ENCODE results near the gene CNPY4.

CNPY4 gene

GRCh38 chr7:100147278-100147677 lies 27.8 kb downstream of the CNPY4 start:
- DNase-seq (ENCODE audit: low read depth, low spot score): no peak

- no peak for DNase-seq (ENCODE audit: low read depth, low spot score)
Measured at GRCh38 chr7:100148225-100148558, 28.8 kb downstream of the CNPY4 start.

GRCh38 chr7:100148559-100149328 lies 29.3 kb downstream of the CNPY4 start, which contains the start of gene LAMTOR4:
TSS of gene LAMTOR4 (plus strand) at chr7:100148918. CDS start at chr7:100148973, 55 bp downstream.
- DNase-seq (ENCODE audit: low read depth, low spot score): peak; percentile 100

GRCh38 chr7:100152404-100152803 lies 33.0 kb downstream of the CNPY4 start:
- DNase-seq (ENCODE audit: low read depth, low spot score): no peak

- no peak for DNase-seq (ENCODE audit: low read depth, low spot score)
Measured at GRCh38 chr7:100152937-100153666, 33.7 kb downstream of the CNPY4 start.

- DNase-seq (ENCODE audit: low read depth, low spot score): no peak
Measured at GRCh38 chr7:100153708-100154535, 34.5 kb downstream of the CNPY4 start.

- DNase-seq (ENCODE audit: low read depth, low spot score): no peak
Measured at GRCh38 chr7:100154651-100155491, 35.4 kb downstream of the CNPY4 start.

- no peak for DNase-seq (ENCODE audit: low read depth, low spot score)
Measured at GRCh38 chr7:100155553-100156317, 36.3 kb downstream of the CNPY4 start.

- DNase-seq (ENCODE audit: low read depth, low spot score): peak; percentile 16
Measured at GRCh38 chr7:100156331-100157068, 37.1 kb downstream of the CNPY4 start.

DNA sequence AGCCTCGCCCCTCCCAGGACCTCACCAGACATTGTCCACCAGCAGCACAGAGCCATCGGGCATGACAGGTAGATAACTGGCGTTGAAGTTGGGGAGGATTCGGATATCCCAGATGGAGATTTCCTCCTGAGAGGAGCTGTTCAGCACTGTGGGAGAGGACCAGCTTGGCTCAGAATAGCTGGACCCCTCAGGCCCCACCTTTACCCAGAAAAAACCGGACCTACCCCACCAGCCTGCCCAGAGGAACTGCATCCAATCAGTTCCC lies 37.6 kb downstream of the CNPY4 start:
- DNase-seq (ENCODE audit: low read depth, low spot score): no peak

DNA sequence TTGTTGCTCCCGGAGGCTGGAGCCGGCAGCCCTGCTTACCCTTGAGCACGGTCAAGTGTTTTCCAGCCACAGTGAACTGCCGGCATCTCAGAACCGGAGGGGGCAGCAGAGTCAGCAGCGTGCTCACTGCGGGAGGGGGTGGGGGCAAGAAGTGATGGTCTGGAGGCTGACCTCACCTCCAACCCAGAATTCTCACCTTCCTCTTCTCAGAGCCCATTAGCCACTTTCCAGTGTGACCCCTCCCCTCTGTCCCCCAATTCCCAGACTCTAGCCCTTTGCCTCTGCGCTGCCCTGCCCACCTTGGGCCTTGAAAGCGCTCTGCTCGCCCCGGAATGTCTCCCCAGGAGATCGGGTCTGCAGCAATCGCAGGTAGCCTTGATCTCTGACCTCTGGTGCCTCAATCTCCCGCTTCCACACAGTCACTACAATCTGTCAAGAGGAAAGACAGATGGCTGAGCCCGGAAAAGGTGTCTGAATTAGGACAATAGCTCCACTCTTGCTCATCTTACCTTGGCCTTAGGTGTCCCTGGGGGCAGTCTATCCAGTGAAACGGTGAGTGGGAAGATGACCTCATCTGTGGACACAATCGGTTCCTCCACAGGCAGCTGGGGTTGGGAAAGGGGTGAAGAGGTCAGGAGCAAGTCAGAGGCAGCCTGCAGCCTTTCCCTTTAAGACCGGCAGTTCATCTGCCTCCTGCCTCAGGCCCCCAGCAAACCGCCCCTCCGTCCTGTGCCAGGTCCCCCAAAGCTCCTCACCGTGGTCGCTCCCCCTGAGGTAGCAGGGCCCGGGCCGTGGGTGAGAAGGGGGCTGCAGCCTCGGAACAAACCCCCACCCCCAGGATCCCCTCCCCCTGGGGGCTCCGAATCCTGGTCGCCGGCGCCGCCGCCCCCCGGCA lies 38.1 kb downstream of the CNPY4 start:
- DNase-seq (ENCODE audit: low read depth, low spot score): peak; percentile 47

DNA sequence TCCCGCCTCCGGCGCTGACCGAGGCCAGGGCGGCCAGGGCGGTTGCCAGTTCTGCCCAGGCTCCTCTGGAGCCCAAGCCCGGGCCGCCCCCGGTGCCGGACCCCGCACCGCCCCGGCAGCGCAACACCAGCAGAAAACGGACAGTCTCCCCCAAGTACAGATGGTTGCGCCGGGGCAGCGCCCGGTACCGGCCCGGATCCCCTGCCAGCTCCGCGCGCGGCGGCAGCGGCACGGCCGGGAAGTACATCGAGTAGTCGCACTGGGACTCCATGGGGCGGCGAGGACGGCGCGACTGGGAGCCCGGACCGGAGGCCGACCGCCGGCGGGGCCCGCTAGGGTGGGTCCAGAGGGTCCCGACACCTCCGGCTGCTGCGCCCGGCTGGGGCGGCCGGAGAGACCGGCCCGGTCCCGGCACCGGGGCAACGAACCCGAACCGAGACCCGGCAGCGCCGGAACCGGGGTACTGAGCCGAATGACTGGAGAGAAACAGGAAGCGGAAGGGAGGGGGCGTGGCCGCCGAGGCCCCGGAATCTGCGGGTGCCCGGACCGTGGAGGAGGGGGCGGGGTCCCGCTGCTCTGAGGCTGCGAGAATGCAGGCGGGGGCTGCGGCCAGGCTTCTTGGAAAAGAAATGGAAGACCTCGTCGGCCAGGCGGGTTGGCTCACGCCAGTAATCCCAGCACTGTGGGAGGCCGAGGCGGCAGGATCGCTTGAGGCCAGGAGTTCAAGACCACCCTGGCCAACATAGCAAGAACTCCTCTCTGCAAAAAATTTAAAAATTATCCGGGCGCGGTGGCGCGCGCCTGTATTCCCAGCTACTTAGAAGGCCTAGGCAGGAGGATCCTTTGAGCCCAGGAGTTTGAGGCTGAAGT lies 39.0 kb downstream of the CNPY4 start, which contains the start of gene TRAPPC14:
TRAPPC14 (minus strand) TSS at position 495 of the 870 bp plus-strand sequence; CDS start at position 271, 224 bp downstream.
- peak; percentile 95 for DNase-seq (ENCODE audit: low read depth, low spot score)

- no peak for DNase-seq (ENCODE audit: low read depth, low spot score)
Measured at GRCh38 chr7:100159099-100159623, 39.7 kb downstream of the CNPY4 start.

GRCh38 chr7:100160067-100160466 lies 40.6 kb downstream of the CNPY4 start:
- DNase-seq (ENCODE audit: low read depth, low spot score): no peak

- DNase-seq (ENCODE audit: low read depth, low spot score): no peak
Measured at GRCh38 chr7:100163006-100163531, 43.6 kb downstream of the CNPY4 start.

- no peak for DNase-seq (ENCODE audit: low read depth, low spot score)
Measured at GRCh38 chr7:100163871-100164270, 44.4 kb downstream of the CNPY4 start.

- DNase-seq (ENCODE audit: low read depth, low spot score): no peak
Measured at GRCh38 chr7:100166317-100166940, 47.0 kb downstream of the CNPY4 start.

Measured in astrocyte of the hippocampus (primary cell).